ENCODE measurements around the gene ITPRID2. TPM values are rescaled to one million over a fixed set of nuclear protein-coding genes. Genes with fewer than 3 reads are reported as not detected.

ITPRID2 gene
- total and polyA plus RNA-seq, 10 of the 15 experiments (the other 5 are each of a cell fraction or from before 2014, with no cell fraction given) = 4.7 to 23.7 (median 13.1) TPM

GRCh38 chr2:181891966-181892798 lies 652 bp downstream of the ITPRID2 start (continued):
- TF ChIP-seq USF2 (IDR thresholded peaks at IDR 0.05; ENCODE audit: borderline replicate concordance, low read depth, low read length) (no peak), ASH2L (IDR thresholded peaks at IDR 0.05; ENCODE audit: borderline replicate concordance, low read depth) (peak; percentile 81; the same call in 1 of the 2 replicates), DPF2 (IDR thresholded peaks at IDR 0.05) (0 out of 2 replicates have a peak, but pooled peaks have one; percentile 40), HDAC2 (IDR thresholded peaks at IDR 0.05) (0 out of 2 replicates have a peak, but pooled peaks have one; percentile 57), PKNOX1 (IDR thresholded peaks at IDR 0.05) (peak; percentile 11; the same call in 1 of the 2 replicates), CHD1 (IDR thresholded peaks at IDR 0.05; ENCODE audit: low read depth, low read length) (0 out of 2 replicates have a peak, but pooled peaks have one; percentile 77), ZNF274 (IDR thresholded peaks at IDR 0.05; ENCODE audit: insufficient read depth, insufficient read length) (no peak), NFXL1 (IDR thresholded peaks at IDR 0.05; ENCODE audit: borderline replicate concordance) (peak; percentile 96), RELB (IDR thresholded peaks at IDR 0.05; ENCODE audit: low read depth) (peak; percentile 51; the same call in 1 of the 2 replicates), RUNX3 (IDR thresholded peaks at IDR 0.05; ENCODE audit: low read length) (0 out of 2 replicates have a peak, but pooled peaks have one; percentile 10), MEF2B (IDR thresholded peaks at IDR 0.05; ENCODE audit: partially characterized antibody, poor library complexity, severe bottlenecking) (peak; percentile 77), ETV6 (conservative IDR thresholded peaks at IDR 0.05 in 1 of 2, IDR thresholded peaks at IDR 0.05 in 1 of 2; ENCODE audit: borderline replicate concordance in 1 of 2, low read depth in 1 of 2) (no peak; a peak in 1 of 4 replicates), CTCF (IDR thresholded peaks at IDR 0.05 in 2 of 3, conservative IDR thresholded peaks at IDR 0.05 in 1 of 3; ENCODE audit: control insufficient read depth in 2 of 3, extremely low read depth in 1 of 3, insufficient read depth in 1 of 3, low read depth in 3 of 3, low read length in 3 of 3) (peak; percentile 21 to 49 (median 40); a peak in 4 of 6 replicates), LARP7 (IDR thresholded peaks at IDR 0.05) (peak; percentile 72; the same call in 1 of the 2 replicates), IKZF2 (IDR thresholded peaks at IDR 0.05) (peak; percentile 40 to 65; a peak in 3 of 4 replicates), ZNF687 (IDR thresholded peaks at IDR 0.05) (no peak), GATAD2B (conservative IDR thresholded peaks at IDR 0.05; ENCODE audit: low read depth) (peak; percentile 71)
